Suprapubic skin (tissue), 4 donors: Measurements from ENCODE around the gene GFOD2. TPM values are rescaled to one million over a fixed set of nuclear protein-coding genes. Genes with fewer than 3 reads are reported as not detected.
A peak's percentile ranks its signal among the peaks of the same experiment; 100 is the strongest.
"Not testable (repeated sequence)": the region's sequence is repeated elsewhere in the genome, so short reads cannot be mapped to it uniquely, and the experiment has no call there.

Experiments used
- DNase-seq, 2 donors: peaks; one replicate each; pipeline ENCODE4 v3.0.0-alpha.2; 2019; ENCODE audit warnings: low spot score in 2 of 2
- H3K27ac ChIP-seq: fragments of 200-600 bp; sonication (generic); one replicate; pipeline ENCODE4 v1.5.1; 2019
- H3K27me3 ChIP-seq: fragments of 200-600 bp; sonication (generic); one replicate; pipeline ENCODE4 v1.5.1; 2019
- H3K36me3 ChIP-seq: fragments of 200-600 bp; sonication (generic); one replicate; pipeline ENCODE4 v1.5.1; 2019
- H3K4me1 ChIP-seq: fragments of 200-600 bp; sonication (generic); one replicate; pipeline ENCODE4 v1.5.1; 2019
- H3K4me3 ChIP-seq: fragments of 200-600 bp; sonication (generic); one replicate; pipeline ENCODE4 v1.5.1; 2019; ENCODE audit warnings: mild to moderate bottlenecking
- H3K9me3 ChIP-seq: fragments of 200-600 bp; sonication (generic); one replicate; pipeline ENCODE4 v1.5.1; 2019
- EP300 ChIP-seq: sonication (generic); formaldehyde crosslinking; IDR thresholded peaks from one replicate; pipeline ENCODE4 v1.6.1; 2017; ENCODE audit warnings: antibody characterized with exemption
- POLR2A ChIP-seq, 2 donors: fragments of 450-650 bp; IDR thresholded peaks; one replicate each; pipeline ENCODE4 v1.6.1; 2017; ENCODE audit warnings: antibody characterized with exemption in 2 of 2, mild to moderate bottlenecking in 2 of 2, moderate library complexity in 2 of 2
- POLR2AphosphoS5 ChIP-seq, 3 donors: sonication (generic); formaldehyde crosslinking; IDR thresholded peaks; one replicate each; pipeline ENCODE4 v1.6.1; 2017; ENCODE audit warnings: antibody characterized with exemption in 3 of 3
- WGBS: methylation state at CpG from one replicate; pipeline ENCODE4 v1.1.5; 2018; 5-methylcytosine and 5-hydroxymethylcytosine counted together
- total RNA-seq, 4 donors: library from RNA; depleted of rRNA; stranded (reverse); fragments of >200 nt; gene quantifications; one replicate each; pipeline ENCODE4 v1.1.0, GENCODE V29; 2016
- TF ChIP-seq, protein P1 (sequence below), 2 donors: fragments of 200-600 bp in 1 of 2; fragments of 450-650 bp in 1 of 2; sonication (generic) in 1 of 2; IDR thresholded peaks; one replicate each; pipeline ENCODE4 v1.5.1; 2016 to 2019; ENCODE audit warnings: antibody characterized with exemption in 2 of 2, mild to moderate bottlenecking in 1 of 2, moderate library complexity in 1 of 2

The GFOD2 gene
- total RNA-seq, 4 donors from 2014 or later, result 18.3 to 31.1 (median 25.9) TPM

DNA sequence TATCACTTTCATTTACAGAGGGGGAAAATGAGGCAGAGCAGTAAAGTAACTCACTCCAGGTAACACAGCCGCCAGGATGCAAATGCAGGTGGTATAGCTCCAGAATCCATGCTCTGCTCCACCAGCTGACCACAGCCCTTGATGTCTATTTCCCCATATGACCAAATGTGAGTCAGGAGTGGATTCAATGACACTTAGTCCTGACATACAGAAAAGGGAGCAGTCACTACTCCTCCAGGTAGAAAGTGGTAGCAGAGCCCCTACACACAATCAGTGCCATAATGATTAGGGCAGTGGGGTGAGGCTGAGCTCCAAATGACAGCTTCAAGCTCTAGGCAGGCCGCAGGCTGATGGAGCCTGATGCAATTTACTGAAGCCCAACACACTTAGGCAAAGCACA is 43.3 kb upstream of the GFOD2 start:
- TF ChIP-seq POLR2AphosphoS5 (IDR thresholded peaks at IDR 0.05), result no peak
- Histone ChIP-seq H3K36me3 (peaks cover 16% of the 10 kb centered on the region), H3K27ac (no peak overlapping the region), H3K9me3 (no peaks in the 10 kb centered on the region), H3K4me1 (peaks cover 12% of the 10 kb centered on the region), H3K27me3 (no peaks in the 10 kb centered on the region), H3K4me3 (no peak overlapping the region)
- WGBS, result 100% methylated on average over 1 of the region's 2 CpGs
- DNase-seq, result no peak

GRCh38 chr16:67761924-67762323 is 42.8 kb upstream of the GFOD2 start:
- no peak for TF ChIP-seq POLR2A (IDR thresholded peaks at IDR 0.05)
- TF ChIP-seq EP300, result no peak
- TF ChIP-seq POLR2AphosphoS5 (IDR thresholded peaks at IDR 0.05), result no peak
- TF ChIP-seq, protein P1, sequence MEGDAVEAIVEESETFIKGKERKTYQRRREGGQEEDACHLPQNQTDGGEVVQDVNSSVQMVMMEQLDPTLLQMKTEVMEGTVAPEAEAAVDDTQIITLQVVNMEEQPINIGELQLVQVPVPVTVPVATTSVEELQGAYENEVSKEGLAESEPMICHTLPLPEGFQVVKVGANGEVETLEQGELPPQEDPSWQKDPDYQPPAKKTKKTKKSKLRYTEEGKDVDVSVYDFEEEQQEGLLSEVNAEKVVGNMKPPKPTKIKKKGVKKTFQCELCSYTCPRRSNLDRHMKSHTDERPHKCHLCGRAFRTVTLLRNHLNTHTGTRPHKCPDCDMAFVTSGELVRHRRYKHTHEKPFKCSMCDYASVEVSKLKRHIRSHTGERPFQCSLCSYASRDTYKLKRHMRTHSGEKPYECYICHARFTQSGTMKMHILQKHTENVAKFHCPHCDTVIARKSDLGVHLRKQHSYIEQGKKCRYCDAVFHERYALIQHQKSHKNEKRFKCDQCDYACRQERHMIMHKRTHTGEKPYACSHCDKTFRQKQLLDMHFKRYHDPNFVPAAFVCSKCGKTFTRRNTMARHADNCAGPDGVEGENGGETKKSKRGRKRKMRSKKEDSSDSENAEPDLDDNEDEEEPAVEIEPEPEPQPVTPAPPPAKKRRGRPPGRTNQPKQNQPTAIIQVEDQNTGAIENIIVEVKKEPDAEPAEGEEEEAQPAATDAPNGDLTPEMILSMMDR (IDR thresholded peaks at IDR 0.05), result no peak
- 93% methylated on average over 1 of the region's 1 CpG for WGBS
- Histone ChIP-seq H3K4me3 (no peak overlapping the region), H3K27me3 (no peaks in the 10 kb centered on the region), H3K4me1 (peaks cover 12% of the 10 kb centered on the region), H3K36me3 (peaks cover 19% of the 10 kb centered on the region), H3K27ac (no peak overlapping the region), H3K9me3 (no peaks in the 10 kb centered on the region)
- no peak for DNase-seq

DNA sequence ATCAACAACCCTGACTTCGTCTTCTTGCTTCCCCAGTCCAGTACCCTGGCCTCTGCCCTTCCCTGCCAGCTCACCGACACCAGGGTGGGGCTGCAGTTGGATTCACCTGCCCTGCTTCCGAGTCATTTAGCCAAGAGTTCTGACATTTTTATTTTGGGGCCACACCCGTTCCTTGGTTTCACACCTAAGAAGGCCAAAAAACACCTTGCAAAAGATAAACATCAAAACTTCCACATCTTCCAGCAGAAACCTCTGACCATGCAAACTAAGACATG is 41.8 kb upstream of the GFOD2 start:
- TF ChIP-seq EP300, result no peak
- no peak for TF ChIP-seq POLR2AphosphoS5 (IDR thresholded peaks at IDR 0.05)
- TF ChIP-seq, protein P1 (IDR thresholded peaks at IDR 0.05), result no peak
- no peak for TF ChIP-seq POLR2A (IDR thresholded peaks at IDR 0.05)
- 66% methylated on average over 4 of the region's 4 CpGs for WGBS
- Histone ChIP-seq H3K9me3 (no peaks in the 10 kb centered on the region), H3K4me3 (no peak overlapping the region), H3K4me1 (peaks cover 12% of the 10 kb centered on the region), H3K27ac (peak overlapping the region; percentile 22), H3K36me3 (peaks cover 13% of the 10 kb centered on the region), H3K27me3 (no peaks in the 10 kb centered on the region)
- DNase-seq, result no peak

DNA sequence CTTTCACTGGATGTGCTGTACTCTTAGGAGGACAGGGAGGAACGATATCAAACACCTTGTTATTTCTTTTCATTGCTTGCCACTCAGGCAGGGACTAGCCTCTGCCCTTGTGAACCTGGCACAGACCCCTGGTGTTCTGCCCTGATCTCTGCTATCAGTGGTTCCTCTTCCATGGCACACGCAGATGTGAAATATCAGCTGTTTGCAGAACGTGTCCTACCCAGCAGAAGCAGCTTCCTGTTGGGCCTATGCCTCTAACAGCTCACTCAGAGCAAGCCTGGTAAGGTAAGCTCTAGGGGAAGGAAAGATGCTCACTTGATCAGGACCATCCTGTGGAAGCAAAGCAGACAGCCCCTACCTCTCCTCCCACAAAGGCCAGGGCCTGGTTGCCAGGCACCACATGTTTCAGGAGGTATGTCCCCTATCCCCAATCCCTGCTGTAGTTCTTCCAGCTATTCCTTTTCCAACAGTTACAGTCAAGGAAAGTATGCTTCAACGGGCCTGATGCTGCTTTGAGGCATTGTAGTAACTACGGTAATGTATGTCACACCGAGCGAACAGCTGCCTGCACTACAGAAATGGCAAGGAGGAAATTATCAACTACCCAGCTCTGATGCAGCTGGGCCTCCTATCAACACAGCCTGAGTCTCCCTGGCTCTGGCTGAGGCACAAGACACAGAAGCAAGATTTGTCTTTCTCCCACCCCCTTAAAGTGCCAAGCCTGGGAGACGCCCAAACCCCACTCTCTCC is 41.3 kb upstream of the GFOD2 start:
- H3K4me1 ChIP-seq, result peaks cover 12% of the 10 kb centered on the region
- peak overlapping the region; percentile 22 for H3K27ac ChIP-seq
- no peak overlapping the region for H3K4me3 ChIP-seq
- no peak for DNase-seq
- H3K27me3 ChIP-seq, result no peaks in the 10 kb centered on the region
- no peaks in the 10 kb centered on the region for H3K9me3 ChIP-seq
- WGBS, result 50% methylated on average over 8 of the region's 8 CpGs
- H3K36me3 ChIP-seq, result peaks cover 13% of the 10 kb centered on the region
- TF ChIP-seq POLR2AphosphoS5 (IDR thresholded peaks at IDR 0.05), result no peak
- no peak for TF ChIP-seq POLR2A (IDR thresholded peaks at IDR 0.05)

GRCh38 chr16:67758966-67759365 is 39.9 kb upstream of the GFOD2 start:
- no peaks in the 10 kb centered on the region for H3K27me3 ChIP-seq
- peaks cover 12% of the 10 kb centered on the region for H3K4me1 ChIP-seq
- DNase-seq, result no peak
- H3K9me3 ChIP-seq, result no peaks in the 10 kb centered on the region
- H3K4me3 ChIP-seq, result no peak overlapping the region
- peaks cover 13% of the 10 kb centered on the region for H3K36me3 ChIP-seq
- H3K27ac ChIP-seq, result no peak overlapping the region
- no peak for TF ChIP-seq EP300
- WGBS, result 90% methylated on average over 7 of the region's 7 CpGs

- no peaks in the 10 kb centered on the region for H3K9me3 ChIP-seq
- peaks cover 12% of the 10 kb centered on the region for H3K4me1 ChIP-seq
- no peak overlapping the region for H3K27ac ChIP-seq
- no peak overlapping the region for H3K4me3 ChIP-seq
- 65% methylated on average over 3 of the region's 3 CpGs for WGBS
- TF ChIP-seq EP300 (no peak), POLR2A (IDR thresholded peaks at IDR 0.05) (no peak), POLR2AphosphoS5 (IDR thresholded peaks at IDR 0.05) (no peak)
- TF ChIP-seq, protein P1 (IDR thresholded peaks at IDR 0.05), result no peak
- H3K36me3 ChIP-seq, result peaks cover 8% of the 10 kb centered on the region
- no peaks in the 10 kb centered on the region for H3K27me3 ChIP-seq
- no peak for DNase-seq
Observed at GRCh38 chr16:67758006-67758405, 38.9 kb upstream of the GFOD2 start.

DNA sequence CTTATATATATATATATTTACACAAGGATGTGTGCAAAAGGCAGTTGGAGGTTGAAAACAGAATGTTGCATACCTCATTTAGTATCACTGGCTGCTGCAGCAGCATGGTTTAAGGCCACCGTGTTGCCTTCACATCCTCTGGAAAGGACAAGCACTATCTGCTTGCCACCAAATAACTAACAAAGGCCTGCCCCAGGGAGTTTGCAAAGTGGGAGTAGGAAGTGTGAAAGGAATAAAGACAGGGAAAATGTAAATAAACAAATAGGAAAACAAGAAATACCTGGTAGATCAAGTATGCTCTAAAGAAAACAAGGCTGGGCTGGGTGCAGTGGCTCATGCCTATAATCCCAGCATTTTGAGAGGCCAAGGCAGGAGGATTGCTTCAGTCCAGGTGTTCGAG is 33.5 kb upstream of the GFOD2 start:
- 71% methylated on average over 2 of the region's 2 CpGs for WGBS
- TF ChIP-seq POLR2A (IDR thresholded peaks at IDR 0.05) (no peak), POLR2AphosphoS5 (IDR thresholded peaks at IDR 0.05) (no peak), EP300 (no peak)
- TF ChIP-seq, protein P1 (IDR thresholded peaks at IDR 0.05), result no peak
- Histone ChIP-seq H3K4me1 (peaks cover 4% of the 10 kb centered on the region), H3K36me3 (peaks cover 5% of the 10 kb centered on the region), H3K27me3 (no peaks in the 10 kb centered on the region), H3K4me3 (no peak overlapping the region), H3K9me3 (no peaks in the 10 kb centered on the region), H3K27ac (no peak overlapping the region)
- DNase-seq, result no peak

DNA sequence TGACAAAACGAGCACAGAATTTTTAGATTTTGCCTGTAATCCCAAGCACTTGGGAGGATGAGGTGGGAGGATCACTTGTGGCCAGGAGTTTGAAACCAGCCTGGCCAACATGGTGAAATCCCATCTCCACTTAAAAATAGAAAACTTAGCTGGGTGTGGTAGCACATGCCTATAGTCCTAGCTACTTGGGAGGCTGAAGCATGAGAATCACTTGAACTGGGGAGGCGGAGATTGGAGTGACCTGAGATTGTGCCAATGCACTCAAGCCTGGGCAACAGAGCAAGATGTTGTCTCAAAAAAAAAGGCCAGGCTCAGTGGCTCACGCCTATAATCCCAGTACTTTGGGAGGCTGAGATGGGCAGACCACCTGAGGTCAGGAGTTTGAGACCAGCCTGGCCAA is 32.2 kb upstream of the GFOD2 start:
- DNase-seq, H3K4me3 ChIP-seq, H3K27ac ChIP-seq, H3K36me3 ChIP-seq, H3K9me3 ChIP-seq, H3K4me1 ChIP-seq, H3K27me3 ChIP-seq: not testable (repeated sequence)
- WGBS, result 78% methylated on average over 3 of the region's 3 CpGs
